ENCODE results near the gene CLTCL1.
"Not testable (repeated sequence)": the region's sequence is repeated elsewhere in the genome, so short reads cannot be mapped to it uniquely, and the experiment has no call there.

DNA sequence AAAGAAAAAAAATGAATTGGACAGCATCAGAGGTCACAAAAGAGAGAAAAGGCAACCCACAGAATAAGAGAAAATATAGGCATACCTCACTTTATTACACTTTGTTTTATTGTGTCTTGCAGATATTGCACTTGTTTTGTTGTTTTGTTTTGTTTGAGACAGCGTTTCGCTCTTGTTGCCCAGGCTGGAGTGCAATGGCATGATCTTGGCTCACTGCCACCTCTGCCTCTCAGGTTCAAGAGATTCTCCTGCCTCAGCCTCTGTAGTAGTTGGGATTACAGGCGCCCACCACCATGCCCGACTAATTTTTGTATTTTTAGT lies 32.6 kb downstream of the CLTCL1 start:
- TF ChIP-seq EZH2 (IDR thresholded peaks at IDR 0.05; ENCODE audit: insufficient read depth, poor library complexity, severe bottlenecking); EZH2phosphoT487 (IDR thresholded peaks at IDR 0.05; ENCODE audit: insufficient read depth, low read depth): not testable (repeated sequence)
